OCI-LY3 (cell line): ENCODE data around the gene IFIT1.

Experiments used
- H2AFZ ChIP-seq: fragments of 200-600, 300-600 bp; shearing (Covaris generic); 2 replicates; pipeline ENCODE4 v1.6.0; 2014; ENCODE audit warnings: antibody characterized with exemption, low read depth, low read length
- H3K27ac ChIP-seq: fragments of 200-600, 300-600 bp; sonication (generic); 2 replicates; pipeline ENCODE4 v1.5.1; 2014; ENCODE audit warnings: mild to moderate bottlenecking, low read length, moderate library complexity, mixed read lengths
- H3K27me3 ChIP-seq: fragments of 200-600, 300-600 bp; sonication (generic); 2 replicates; pipeline ENCODE4 v1.6.1; 2014; ENCODE audit warnings: low read depth, low read length, mixed read lengths
- H3K36me3 ChIP-seq: fragments of 200-600, 300-600 bp; sonication (generic); replicated peaks from 2 replicates; pipeline ENCODE3; 2014; ENCODE audit warnings: low read depth, low read length, mixed read lengths
- H3K4me1 ChIP-seq: fragments of 300-600, 200-600 bp; sonication (generic); 2 replicates; pipeline ENCODE4 v1.6.1; 2014; ENCODE audit warnings: low read length, mixed read lengths
- H3K4me2 ChIP-seq: fragments of 200-600, 300-600 bp; sonication (generic); 2 replicates; pipeline ENCODE4 v1.6.1; 2014; ENCODE audit warnings: low read length, mixed read lengths
- H3K4me3 ChIP-seq: fragments of 300-600, 200-600 bp; sonication (generic); 2 replicates; pipeline ENCODE4 v1.5.1; 2014; ENCODE audit warnings: antibody characterized with exemption, mild to moderate bottlenecking, low read length, moderate library complexity
- H3K79me2 ChIP-seq: fragments of 300-600, 200-600 bp; shearing (Covaris generic); 2 replicates; pipeline ENCODE4 v1.6.1; 2014; ENCODE audit warnings: mild to moderate bottlenecking, low read length, mixed read lengths
- H3K9ac ChIP-seq: fragments of 300-600, 200-600 bp; shearing (Covaris generic); 2 replicates; pipeline ENCODE4 v1.6.0; 2014; ENCODE audit warnings: mild to moderate bottlenecking, low read length, moderate library complexity
- H3K9me3 ChIP-seq: fragments of 200-600, 300-600 bp; shearing (Covaris generic); 2 replicates; pipeline ENCODE4 v1.6.1; 2014; ENCODE audit warnings: low read length, mixed read lengths; ENCODE audit not compliant: insufficient read depth
- H4K20me1 ChIP-seq: fragments of 200-600, 300-600 bp; sonication (generic); 2 replicates; pipeline ENCODE4 v1.6.1; 2016; ENCODE audit warnings: low read length, mixed read lengths; ENCODE audit not compliant: insufficient read depth
- CTCF ChIP-seq: fragments of 200-600, 300-600 bp; sonication (generic); IDR thresholded peaks from 2 replicates; pipeline ENCODE4 v1.5.1; 2014; ENCODE audit warnings: antibody characterized with exemption, low read length, low read depth
- EZH2phosphoT487 ChIP-seq: fragments of 200-600 bp; shearing (Covaris generic); IDR thresholded peaks from 2 replicates; pipeline ENCODE4 v1.6.1; 2018; ENCODE audit warnings: antibody characterized with exemption, mixed run types, low read depth

IFIT1 gene

GRCh38 chr10:89351412-89351779 lies 41.0 kb upstream of the IFIT1 start:
- no peaks in the 10 kb centered on the region for H3K79me2 ChIP-seq
- H2AFZ ChIP-seq, result no peak overlapping the region
- H3K9ac ChIP-seq, result 0 out of 2 replicates have a peak overlapping the region, but pooled peaks have one; percentile 35
- H4K20me1 ChIP-seq, result no peaks in the 10 kb centered on the region
- no peaks in the 10 kb centered on the region for H3K9me3 ChIP-seq
- H3K36me3 ChIP-seq, result no peaks in the 10 kb centered on the region
- no peaks in the 10 kb centered on the region for H3K27me3 ChIP-seq
- peaks cover 28% of the 10 kb centered on the region for H3K4me1 ChIP-seq
- no peak for TF ChIP-seq CTCF
- no peak for TF ChIP-seq EZH2phosphoT487
- peak overlapping the region; percentile 38; the same call in 1 of the 2 replicates for H3K27ac ChIP-seq
- H3K4me3 ChIP-seq, result peak overlapping the region; percentile 52
- H3K4me2 ChIP-seq, result peak overlapping the region; percentile 77

GRCh38 chr10:89351780-89352597 lies 40.4 kb upstream of the IFIT1 start:
- Histone ChIP-seq H3K4me3 (peak overlapping the region; percentile 52; the same call in 1 of the 2 replicates), H3K36me3 (no peaks in the 10 kb centered on the region), H4K20me1 (no peaks in the 10 kb centered on the region), H3K9ac (no peak overlapping the region), H3K4me2 (peak overlapping the region; percentile 77), H2AFZ (no peak overlapping the region), H3K27me3 (no peaks in the 10 kb centered on the region), H3K79me2 (no peaks in the 10 kb centered on the region), H3K9me3 (no peaks in the 10 kb centered on the region), H3K4me1 (peaks cover 28% of the 10 kb centered on the region), H3K27ac (peak overlapping the region; percentile 38; the same call in 1 of the 2 replicates)
- no peak for TF ChIP-seq EZH2phosphoT487
- no peak for TF ChIP-seq CTCF

GRCh38 chr10:89352802-89353201 lies 39.6 kb upstream of the IFIT1 start:
- Histone ChIP-seq H3K9ac (no peak overlapping the region), H3K4me3 (no peak overlapping the region), H3K27me3 (no peaks in the 10 kb centered on the region), H3K79me2 (no peaks in the 10 kb centered on the region), H3K4me1 (peaks cover 28% of the 10 kb centered on the region), H3K27ac (no peak overlapping the region), H3K4me2 (no peak overlapping the region), H3K36me3 (no peaks in the 10 kb centered on the region), H4K20me1 (no peaks in the 10 kb centered on the region), H3K9me3 (no peaks in the 10 kb centered on the region), H2AFZ (no peak overlapping the region)
- TF ChIP-seq EZH2phosphoT487, result no peak
- TF ChIP-seq CTCF, result no peak

- TF ChIP-seq EZH2phosphoT487, result no peak
- Histone ChIP-seq H3K4me2 (no peak overlapping the region), H3K9me3 (no peaks in the 10 kb centered on the region)
Measured at GRCh38 chr10:89355394-89355931, 37.0 kb upstream of the IFIT1 start.

More at GRCh38 chr10:89355394-89355931, 37.0 kb upstream of the IFIT1 start:
- H3K36me3 ChIP-seq, result no peaks in the 10 kb centered on the region
- H3K27me3 ChIP-seq, result no peaks in the 10 kb centered on the region
- H3K4me1 ChIP-seq, result peaks cover 20% of the 10 kb centered on the region
- no peaks in the 10 kb centered on the region for H3K79me2 ChIP-seq
- no peak overlapping the region for H3K9ac ChIP-seq
- H2AFZ ChIP-seq, result no peak overlapping the region
- H3K4me3 ChIP-seq, result no peak overlapping the region
- H3K27ac ChIP-seq, result no peak overlapping the region
- H4K20me1 ChIP-seq, result no peaks in the 10 kb centered on the region
